SK-N-SH treated with all-trans-retinoic acid at 6 μM for 48 hours (cell line): ENCODE measurements around the gene SH3RF1.

Experiments
- ARNTL ChIP-seq: fragments of 450-650 bp; formaldehyde crosslinking; IDR thresholded peaks from 2 replicates; pipeline ENCODE4 v1.5.0; 2020; ENCODE audit warnings: low read depth, mild to moderate bottlenecking, moderate library complexity, borderline replicate concordance
- CSDC2 ChIP-seq: fragments of 250-450 bp; sonication (Bioruptor Pico); IDR thresholded peaks from 2 replicates; pipeline ENCODE4 v1.5.0; 2020; ENCODE audit warnings: mild to moderate bottlenecking, moderate library complexity
- GLIS3 ChIP-seq: fragments of 250-450 bp; sonication (Bioruptor Pico); IDR thresholded peaks from 2 replicates; pipeline ENCODE4 v1.5.0; 2020; ENCODE audit warnings: mild to moderate bottlenecking, moderate library complexity
- OSR1 ChIP-seq: fragments of 250-450 bp; sonication (Bioruptor Pico); IDR thresholded peaks from 2 replicates; pipeline ENCODE4 v1.8.0; 2022; ENCODE audit warnings: moderate library complexity, mild to moderate bottlenecking, inconsistent platforms
- PATZ1 ChIP-seq: fragments of 250-450 bp; sonication (Bioruptor Pico); IDR thresholded peaks from 2 replicates; pipeline ENCODE4 v1.8.0; 2020; ENCODE audit warnings: mild to moderate bottlenecking, moderate library complexity, borderline replicate concordance
- SNAI2 ChIP-seq: fragments of 250-450 bp; sonication (Bioruptor Pico); IDR thresholded peaks from 2 replicates; pipeline ENCODE4 v1.5.0; 2020; ENCODE audit warnings: mild to moderate bottlenecking, moderate library complexity
- TSHZ2 ChIP-seq: fragments of 250-450 bp; sonication (Bioruptor Pico); IDR thresholded peaks from 2 replicates; pipeline ENCODE4 v1.5.0; 2020; ENCODE audit warnings: mild to moderate bottlenecking, moderate library complexity
- ZC3H10 ChIP-seq: fragments of 250-450 bp; sonication (Bioruptor Pico); IDR thresholded peaks from 2 replicates; pipeline ENCODE4 v1.5.1; 2021; ENCODE audit warnings: mild to moderate bottlenecking, moderate library complexity

- TF ChIP-seq OSR1 (CRISPR knock-in tag) = no peak
- TF ChIP-seq SNAI2 (CRISPR knock-in tag) = no peak
- TF ChIP-seq PATZ1 (CRISPR knock-in tag) = no peak
- no peak for TF ChIP-seq ZC3H10 (CRISPR knock-in tag)
- no peak for TF ChIP-seq GLIS3 (CRISPR knock-in tag)
- TF ChIP-seq ARNTL (CRISPR knock-in tag) = no peak
- TF ChIP-seq CSDC2 (CRISPR knock-in tag) = no peak
- no peak for TF ChIP-seq TSHZ2 (CRISPR knock-in tag)
Observed at GRCh38 chr4:169164669-169165415, 105.9 kb downstream of the SH3RF1 start.
